Prostate gland (tissue), 2 donors: ENCODE data around the gene KLF16. TPM values are rescaled to one million over a fixed set of nuclear protein-coding genes. Genes with fewer than 3 reads are reported as not detected.

Experiments used
- DNase-seq: peaks from one replicate; pipeline ENCODE4 v3.0.0-alpha.2; 2019; ENCODE audit warnings: low spot score
- H3K27ac ChIP-seq, 2 donors: fragments of 200-600 bp; sonication (generic); 2 replicates each; pipeline ENCODE4 v1.5.1; 2017 to 2019
- H3K27me3 ChIP-seq: fragments of 200-600 bp; sonication (generic); replicated peaks from 2 replicates; pipeline ENCODE4 v1.5.1; 2019; ENCODE audit not compliant: insufficient read depth
- H3K36me3 ChIP-seq, 2 donors: fragments of 200-600 bp; sonication (generic); 1 replicate in 1 of 2; 2 replicates in 1 of 2; pipeline versions ENCODE4 v1.5.1 to v1.8.1; 2017 to 2019
- H3K4me1 ChIP-seq: fragments of 200-600 bp; sonication (generic); replicated peaks from 2 replicates; pipeline ENCODE4 v1.5.1; 2019
- H3K4me3 ChIP-seq, 2 donors: fragments of 200-600 bp; sonication (generic); 2 replicates each; pipeline ENCODE4 v1.5.1; 2017 to 2019
- H3K9me3 ChIP-seq: fragments of 200-600 bp; sonication (generic); 2 replicates; pipeline ENCODE4 v1.5.1; 2017
- CTCF ChIP-seq, 4 experiments: fragments of 200-600 bp in 2 of 4; fragments of 450-650 bp in 2 of 4; sonication (generic) in 2 of 4; IDR thresholded peaks; 1 replicate in 3 of 4; 2 replicates in 1 of 4; pipeline ENCODE4 v1.5.1; 2016 to 2019; ENCODE audit warnings: antibody characterized with exemption in 4 of 4, mild to moderate bottlenecking in 2 of 4, moderate library complexity in 2 of 4
- POLR2A ChIP-seq: fragments of 450-650 bp; IDR thresholded peaks from one replicate; pipeline ENCODE4 v1.6.1; 2016; ENCODE audit warnings: antibody characterized with exemption, mild to moderate bottlenecking
- POLR2AphosphoS5 ChIP-seq: sonication (generic); formaldehyde crosslinking; IDR thresholded peaks from one replicate; pipeline ENCODE4 v1.6.1; 2017; ENCODE audit warnings: antibody characterized with exemption
- WGBS: methylation state at CpG from one replicate; pipeline ENCODE4 v1.1.5; 2018; 5-methylcytosine and 5-hydroxymethylcytosine counted together
- intact Hi-C: fragments of 100-400 bp; cut with DNase I; formaldehyde crosslinking; loops from one replicate; pipeline ENCODE4 v1.14.2; 2022
- total RNA-seq, 2 donors: library from RNA; depleted of rRNA; stranded (reverse); fragments of >200 nt; gene quantifications; one replicate each; pipeline ENCODE4 v1.1.0, GENCODE V29; 2016

KLF16 gene
- total RNA-seq, 2 donors from 2014 or later, result 8.4 to 22.8 TPM

- intact Hi-C loops, result no loop called here
- no peak overlapping the region for H3K27ac ChIP-seq
- 22% methylated on average over 61 of the region's 66 CpGs for WGBS
- peaks cover 6% of the 10 kb centered on the region for H3K4me1 ChIP-seq
- H3K4me3 ChIP-seq, result no peak overlapping the region
- no peaks in the 10 kb centered on the region for H3K36me3 ChIP-seq
- no peaks in the 10 kb centered on the region for H3K27me3 ChIP-seq
- no peak for TF ChIP-seq POLR2A
- TF ChIP-seq POLR2AphosphoS5, result no peak
- TF ChIP-seq CTCF (IDR thresholded peaks at IDR 0.05), result no peak
- DNase-seq, result no peak
- no peaks in the 10 kb centered on the region for H3K9me3 ChIP-seq
These were observed 11.5 kb downstream of the KLF16 start for GRCh38 chr19:1851654-1852580.

- Histone ChIP-seq H3K36me3 (no peaks in the 10 kb centered on the region), H3K9me3 (no peaks in the 10 kb centered on the region), H3K27me3 (no peaks in the 10 kb centered on the region), H3K4me3 (no peak overlapping the region), H3K27ac (no peak overlapping the region), H3K4me1 (peaks cover 14% of the 10 kb centered on the region)
- WGBS, result 70% methylated on average over 31 of the region's 31 CpGs
- no peak for DNase-seq
- no peak for TF ChIP-seq CTCF (IDR thresholded peaks at IDR 0.05)
- TF ChIP-seq POLR2A, result no peak
- no peak for TF ChIP-seq POLR2AphosphoS5
- intact Hi-C loops, result no loop called here
These were observed 12.3 kb downstream of the KLF16 start for GRCh38 chr19:1850809-1851653.

DNA sequence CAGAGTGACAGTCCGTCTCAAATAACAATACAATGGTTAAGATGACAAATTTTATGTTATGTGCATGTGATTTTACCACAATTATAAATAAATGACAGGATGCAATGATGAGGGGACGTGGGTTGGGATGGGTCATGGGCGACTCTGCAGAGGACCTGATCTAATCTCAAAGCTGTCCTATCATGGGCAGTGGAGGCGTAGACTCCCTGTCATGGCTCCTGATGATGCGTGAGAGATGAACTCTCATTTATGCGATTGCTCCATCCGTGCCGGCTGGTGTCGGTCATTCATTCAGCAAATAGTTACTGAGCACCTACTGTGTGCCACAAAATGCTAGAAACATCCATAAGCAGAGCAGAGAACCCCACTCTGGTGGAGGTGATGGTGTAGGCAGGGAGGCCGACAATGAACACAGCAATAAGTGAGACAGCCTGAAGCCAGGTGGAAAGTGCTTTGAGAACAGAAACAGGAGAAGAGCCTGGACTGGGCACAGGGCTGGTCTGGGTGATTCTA lies 13.4 kb downstream of the KLF16 start:
- no peak for DNase-seq
- intact Hi-C loops, result no loop called here
- no peaks in the 10 kb centered on the region for H3K9me3 ChIP-seq
- 86% methylated on average over 10 of the region's 10 CpGs for WGBS
- H3K36me3 ChIP-seq, result no peaks in the 10 kb centered on the region
- no peaks in the 10 kb centered on the region for H3K27me3 ChIP-seq
- H3K4me3 ChIP-seq, result no peak overlapping the region
- H3K27ac ChIP-seq, result no peak overlapping the region
- TF ChIP-seq CTCF (IDR thresholded peaks at IDR 0.05), result no peak
- no peak for TF ChIP-seq POLR2A
- no peak for TF ChIP-seq POLR2AphosphoS5
- H3K4me1 ChIP-seq, result peaks cover 17% of the 10 kb centered on the region

GRCh38 chr19:1849132-1849474 lies 14.3 kb downstream of the KLF16 start:
- H3K4me3 ChIP-seq, result no peak overlapping the region
- intact Hi-C loops, result no loop called here
- no peaks in the 10 kb centered on the region for H3K27me3 ChIP-seq
- no peak for DNase-seq
- peaks cover 26% of the 10 kb centered on the region for H3K4me1 ChIP-seq
- no peaks in the 10 kb centered on the region for H3K36me3 ChIP-seq
- H3K9me3 ChIP-seq, result no peaks in the 10 kb centered on the region
- TF ChIP-seq POLR2AphosphoS5, result no peak
- TF ChIP-seq CTCF (IDR thresholded peaks at IDR 0.05), result no peak
- TF ChIP-seq POLR2A, result no peak
- H3K27ac ChIP-seq, result peak overlapping the region in 1 of 2 donors; percentile 95
- WGBS, result 59% methylated on average over 5 of the region's 5 CpGs
